A549 (cell line): ENCODE results near the gene TNFRSF19. TPM values are rescaled to one million over a fixed set of nuclear protein-coding genes. Genes with fewer than 3 reads are reported as not detected.

Experiments used
- ATAC-seq, 2 experiments: fragments of 200-7000 bp in 1 of 2; fragments of >200 bp in 1 of 2; cut with Nextera tagmentation in 1 of 2; cut with Tn5 transposase in 1 of 2; 3 replicates each; pipeline versions ENCODE4 v1.8.0 to v1.9.1; 2018 to 2020; ENCODE audit warnings: mild to moderate bottlenecking in 1 of 2, moderate library complexity in 1 of 2
- CTCF ChIA-PET: fragments of 300-600 bp; sonication (Branson Sonifier 250); formaldehyde crosslinking; extraction: SDS; loops from one replicate; lab custom pipeline; 2021; ENCODE audit warnings: antibody characterized with exemption, inconsistent platforms; lab: Yijun Ruan, JAX
- POLR2A ChIA-PET: fragments of 350-600 bp; formaldehyde crosslinking; extraction: SDS; loops from one replicate; lab custom pipeline; 2021; ENCODE audit warnings: antibody characterized with exemption, inconsistent platforms; lab: Yijun Ruan, JAX
- DNase-seq, 2 experiments: peaks; one replicate each; pipeline versions ENCODE4 v3.0.0 to v3.0.0-alpha.2; 2011 to 2016; ENCODE audit warnings: low read depth in 1 of 2, low spot score in 1 of 2
- FAIRE-seq: peaks from 2 replicates; lab custom pipeline; 2011; peaks lifted over from hg19 to GRCh38; lab: Jason Lieb, UNC
- H3K27ac ChIP-seq, 2 experiments: fragments of >200 bp; sonication (Bioruptor Twin); formaldehyde crosslinking; 3 replicates each; pipeline ENCODE4 v1.5.1; 2016 to 2017
- H3K4me1 ChIP-seq: fragments of >200 bp; sonication (Bioruptor Twin); formaldehyde crosslinking; 3 replicates; pipeline ENCODE4 v1.6.1; 2016
- H3K4me2 ChIP-seq: fragments of >200 bp; sonication (Bioruptor Twin); formaldehyde crosslinking; 3 replicates; pipeline ENCODE4 v1.6.1; 2016
- H3K4me3 ChIP-seq: fragments of >200 bp; sonication (Bioruptor Twin); formaldehyde crosslinking; 3 replicates; pipeline ENCODE4 v1.5.1; 2016
- H3K9me3 ChIP-seq: fragments of >200 bp; sonication (Bioruptor Twin); formaldehyde crosslinking; 3 replicates; pipeline ENCODE4 v1.6.1; 2016
- BHLHE40 ChIP-seq: IDR thresholded peaks from 2 replicates; pipeline ENCODE4 v1.6.1; 2012; ENCODE audit warnings: low read depth, low read length, inconsistent platforms
- CHD2 ChIP-seq: fragments of 150-350 bp; IDR thresholded peaks from 2 replicates; pipeline ENCODE4 v1.6.1; 2014; ENCODE audit warnings: low read length; ENCODE audit not compliant: partially characterized antibody
- CHD4 ChIP-seq: fragments of 200-600 bp; sonication (generic); IDR thresholded peaks from 2 replicates; pipeline ENCODE4 v1.6.1; 2016; ENCODE audit warnings: antibody characterized with exemption, mild to moderate bottlenecking, borderline replicate concordance
- EP300 ChIP-seq, 2 experiments: fragments of >200 bp; sonication (Bioruptor Twin); formaldehyde crosslinking; IDR thresholded peaks; 2 replicates in 1 of 2; 3 replicates in 1 of 2; pipeline ENCODE4 v1.6.1; 2016 to 2017
- ESRRA ChIP-seq: fragments of 150-350 bp; IDR thresholded peaks from 2 replicates; pipeline ENCODE4 v1.6.1; 2014; ENCODE audit warnings: mild to moderate bottlenecking, low read length, borderline replicate concordance
- FOXS1 ChIP-seq: fragments of 250-450 bp; sonication (Bioruptor Pico); IDR thresholded peaks from 2 replicates; pipeline ENCODE4 v1.5.0; 2020; ENCODE audit warnings: mild to moderate bottlenecking, moderate library complexity
- HDAC2 ChIP-seq: fragments of 200-600 bp; sonication (generic); IDR thresholded peaks from 2 replicates; pipeline ENCODE4 v1.6.1; 2016
- KDM5A ChIP-seq: fragments of 200-600 bp; sonication (generic); IDR thresholded peaks from 2 replicates; pipeline ENCODE4 v1.6.1; 2016; ENCODE audit warnings: antibody characterized with exemption, mild to moderate bottlenecking
- MAFK ChIP-seq: fragments of 450-650 bp; IDR thresholded peaks from 2 replicates; pipeline ENCODE4 v1.6.1; 2014; ENCODE audit not compliant: partially characterized antibody
- MAX ChIP-seq: IDR thresholded peaks from 2 replicates; pipeline ENCODE4 v1.6.1; 2012
- MYC ChIP-seq: IDR thresholded peaks from 2 replicates; pipeline ENCODE4 v1.6.1; 2012; ENCODE audit warnings: mild to moderate bottlenecking, inconsistent platforms, low read length, improper control_type of control experiment, borderline replicate concordance
- NFE2L2 ChIP-seq: fragments of 150-350 bp; conservative IDR thresholded peaks from 2 replicates; pipeline ENCODE4 v1.6.1; 2014; ENCODE audit warnings: low read length
- PHF8 ChIP-seq: fragments of 200-600 bp; sonication (generic); IDR thresholded peaks from 2 replicates; pipeline ENCODE4 v1.6.1; 2016; ENCODE audit warnings: low read depth, mild to moderate bottlenecking, antibody characterized with exemption, moderate library complexity, borderline replicate concordance
- RFX5 ChIP-seq: fragments of 450-650 bp; IDR thresholded peaks from 2 replicates; pipeline ENCODE4 v1.7.1; 2014; ENCODE audit warnings: antibody characterized with exemption, mild to moderate bottlenecking, moderate library complexity
- SMC3 ChIP-seq: fragments of >200 bp; sonication (Bioruptor Twin); formaldehyde crosslinking; IDR thresholded peaks from 3 replicates; pipeline ENCODE4 v1.6.1; 2018; ENCODE audit warnings: inconsistent platforms
- TFCP2L1 ChIP-seq: fragments of 250-450 bp; sonication (Bioruptor Pico); IDR thresholded peaks from 2 replicates; pipeline ENCODE4 v1.5.0; 2021; ENCODE audit warnings: mild to moderate bottlenecking
- ZC3H11A ChIP-seq: fragments of 450-650 bp; IDR thresholded peaks from 2 replicates; pipeline ENCODE4 v1.6.1; 2014; ENCODE audit warnings: antibody characterized with exemption, mild to moderate bottlenecking
- ZNF302 ChIP-seq: fragments of 250-450 bp; sonication (Bioruptor Pico); IDR thresholded peaks from 2 replicates; pipeline ENCODE4 v1.9.0; 2021; ENCODE audit warnings: inconsistent platforms, mild to moderate bottlenecking, moderate library complexity
- WGBS: methylation state at CpG from one replicate; pipeline ENCODE4 v1.1.6; 2017; ENCODE audit errors: missing lambda C conversion rate; 5-methylcytosine and 5-hydroxymethylcytosine counted together
- polyA plus RNA-seq, 4 experiments: library from polyadenylated mRNA; depleted of rRNA in 3 of 4; stranded (reverse); fragments of >200 nt; fragmentation: RNase III in 1 of 4; extraction: RNeasy Plus Mini Kit Qiagen cat#74134 plus additional on column Dnase treatment in 1 of 4; gene quantifications; 2 replicates in 3 of 4; 3 replicates in 1 of 4; pipeline ENCODE4 v1.2.3, GENCODE V29; 2011 to 2017
- TF ChIP-seq, protein P1 (sequence below): fragments of 250-450 bp; sonication (Bioruptor Pico); IDR thresholded peaks from 2 replicates; pipeline ENCODE4 v1.5.0; 2020; ENCODE audit warnings: low read depth, mild to moderate bottlenecking, moderate library complexity
- TF ChIP-seq, protein P2 (sequence below): fragments of 200-600 bp; sonication (generic); IDR thresholded peaks from 2 replicates; pipeline ENCODE4 v1.6.1; 2016; ENCODE audit warnings: antibody characterized with exemption, mild to moderate bottlenecking, moderate library complexity

The TNFRSF19 gene
- polyA plus RNA-seq, 2 of the 4 experiments (the other 2 are of a cell fraction) = 1.2 to 1.9 TPM

DNA sequence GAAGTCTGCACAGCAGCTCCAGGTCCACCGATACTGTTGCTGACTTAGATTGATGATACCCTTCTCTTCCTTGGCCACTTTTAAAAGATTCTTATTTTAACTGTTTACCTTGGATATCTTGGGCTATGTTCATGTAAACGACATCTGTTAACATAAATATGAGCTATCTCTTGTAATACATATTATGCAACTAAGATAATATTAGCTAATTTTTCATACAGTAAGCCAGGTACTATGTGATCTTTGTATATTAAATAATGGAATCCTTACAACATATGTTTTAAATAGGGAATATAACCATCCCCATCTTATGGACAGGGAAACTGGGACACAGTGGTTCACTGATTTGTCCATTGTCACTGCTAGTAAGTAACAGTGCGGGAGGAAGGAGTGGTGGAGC, 37.9 kb downstream of the TNFRSF19 start (continued):
- TF ChIP-seq, protein P1, sequence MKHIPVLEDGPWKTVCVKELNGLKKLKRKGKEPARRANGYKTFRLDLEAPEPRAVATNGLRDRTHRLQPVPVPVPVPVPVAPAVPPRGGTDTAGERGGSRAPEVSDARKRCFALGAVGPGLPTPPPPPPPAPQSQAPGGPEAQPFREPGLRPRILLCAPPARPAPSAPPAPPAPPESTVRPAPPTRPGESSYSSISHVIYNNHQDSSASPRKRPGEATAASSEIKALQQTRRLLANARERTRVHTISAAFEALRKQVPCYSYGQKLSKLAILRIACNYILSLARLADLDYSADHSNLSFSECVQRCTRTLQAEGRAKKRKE (CRISPR knock-in tag) = no peak
- TF ChIP-seq FOXS1 (CRISPR knock-in tag) = no peak
- no peak for TF ChIP-seq BHLHE40
- TF ChIP-seq CHD2 = no peak
- TF ChIP-seq ZNF302 (CRISPR knock-in tag) = no peak
- TF ChIP-seq, protein P2, sequence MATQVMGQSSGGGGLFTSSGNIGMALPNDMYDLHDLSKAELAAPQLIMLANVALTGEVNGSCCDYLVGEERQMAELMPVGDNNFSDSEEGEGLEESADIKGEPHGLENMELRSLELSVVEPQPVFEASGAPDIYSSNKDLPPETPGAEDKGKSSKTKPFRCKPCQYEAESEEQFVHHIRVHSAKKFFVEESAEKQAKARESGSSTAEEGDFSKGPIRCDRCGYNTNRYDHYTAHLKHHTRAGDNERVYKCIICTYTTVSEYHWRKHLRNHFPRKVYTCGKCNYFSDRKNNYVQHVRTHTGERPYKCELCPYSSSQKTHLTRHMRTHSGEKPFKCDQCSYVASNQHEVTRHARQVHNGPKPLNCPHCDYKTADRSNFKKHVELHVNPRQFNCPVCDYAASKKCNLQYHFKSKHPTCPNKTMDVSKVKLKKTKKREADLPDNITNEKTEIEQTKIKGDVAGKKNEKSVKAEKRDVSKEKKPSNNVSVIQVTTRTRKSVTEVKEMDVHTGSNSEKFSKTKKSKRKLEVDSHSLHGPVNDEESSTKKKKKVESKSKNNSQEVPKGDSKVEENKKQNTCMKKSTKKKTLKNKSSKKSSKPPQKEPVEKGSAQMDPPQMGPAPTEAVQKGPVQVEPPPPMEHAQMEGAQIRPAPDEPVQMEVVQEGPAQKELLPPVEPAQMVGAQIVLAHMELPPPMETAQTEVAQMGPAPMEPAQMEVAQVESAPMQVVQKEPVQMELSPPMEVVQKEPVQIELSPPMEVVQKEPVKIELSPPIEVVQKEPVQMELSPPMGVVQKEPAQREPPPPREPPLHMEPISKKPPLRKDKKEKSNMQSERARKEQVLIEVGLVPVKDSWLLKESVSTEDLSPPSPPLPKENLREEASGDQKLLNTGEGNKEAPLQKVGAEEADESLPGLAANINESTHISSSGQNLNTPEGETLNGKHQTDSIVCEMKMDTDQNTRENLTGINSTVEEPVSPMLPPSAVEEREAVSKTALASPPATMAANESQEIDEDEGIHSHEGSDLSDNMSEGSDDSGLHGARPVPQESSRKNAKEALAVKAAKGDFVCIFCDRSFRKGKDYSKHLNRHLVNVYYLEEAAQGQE = no peak
- no peak for TF ChIP-seq TFCP2L1 (CRISPR knock-in tag)
- no peak for TF ChIP-seq CHD4
- TF ChIP-seq EP300 (IDR thresholded peaks at IDR 0.05) = no peak
- TF ChIP-seq ESRRA = no peak
- TF ChIP-seq SMC3 = no peak
- no peak for TF ChIP-seq MYC
- TF ChIP-seq, all 56 proteins: peak for 0

DNA sequence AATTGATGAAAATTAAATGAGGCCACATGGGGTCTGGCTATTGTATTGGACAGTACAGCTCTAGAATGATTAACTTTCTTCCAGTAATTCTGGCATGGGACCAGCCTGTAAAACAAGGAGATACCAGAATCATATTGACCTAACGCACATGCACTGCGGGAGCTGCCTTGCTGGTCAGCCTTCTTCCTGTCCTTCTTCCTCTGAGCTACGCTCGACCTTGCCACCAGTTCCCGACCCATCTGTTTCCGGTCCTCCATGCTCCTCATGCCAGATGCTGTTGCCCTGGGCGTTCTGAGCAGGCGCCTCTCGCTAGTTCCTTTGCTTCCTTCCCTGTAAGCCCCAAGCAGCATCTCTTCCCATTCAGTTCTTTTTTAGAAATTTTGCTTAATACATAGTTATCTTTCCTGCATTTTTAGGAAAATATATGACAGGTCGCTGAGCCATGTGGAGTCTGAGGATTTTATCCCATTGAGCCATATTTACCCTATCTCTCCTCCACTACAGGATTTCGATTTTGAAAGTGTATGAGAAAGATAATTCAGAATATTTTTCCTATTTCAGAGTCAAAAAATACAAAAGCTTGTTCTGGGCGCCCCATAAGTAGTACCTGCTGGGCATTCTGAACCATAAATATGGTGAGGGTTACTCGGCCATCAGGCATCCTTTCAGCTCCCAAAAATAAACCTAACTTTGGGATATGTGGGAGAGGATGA, 38.6 kb downstream of the TNFRSF19 start:
- H3K4me2 ChIP-seq = no peak overlapping the region
- peaks cover 8% of the 10 kb centered on the region; the same call in 2 of the 3 replicates for H3K4me1 ChIP-seq
- H3K27ac ChIP-seq = no peak overlapping the region
- no peak for TF ChIP-seq ESRRA
- no peak for TF ChIP-seq HDAC2
- TF ChIP-seq CHD2 = no peak
- TF ChIP-seq RFX5 = no peak
- TF ChIP-seq ZC3H11A = no peak
- no peak for TF ChIP-seq MYC
- TF ChIP-seq ZNF302 (CRISPR knock-in tag) = no peak
- TF ChIP-seq PHF8 = no peak
- TF ChIP-seq MAX = no peak
- TF ChIP-seq, all 56 proteins: peak for 0
- Histone ChIP-seq H3K9me3 (no peaks in the 10 kb centered on the region), H3K4me3 (no peak overlapping the region)
- ATAC-seq = no peak
- ChIA-PET POLR2A (no interaction called here), CTCF (interaction anchor here (0.6 to 1.9 kb wide), 3 partner anchors 12 to 131 kb away, joined by 3 to 5 read pairs (median 3); no protein-coding TSS in a partner anchor)
- DNase-seq = no peak
- WGBS = 76% methylated on average over 13 of the region's 13 CpGs
- FAIRE-seq = no peak

- peaks cover 8% of the 10 kb centered on the region; the same call in 2 of the 3 replicates for H3K4me1 ChIP-seq
- POLR2A ChIA-PET = no interaction called here
- no peak overlapping the region for H3K27ac ChIP-seq
- ATAC-seq = no peak
- WGBS = 89% methylated on average over 7 of the region's 7 CpGs
- H3K9me3 ChIP-seq = no peaks in the 10 kb centered on the region
- no peak overlapping the region for H3K4me2 ChIP-seq
- CTCF ChIA-PET = interaction anchor here (0.6 kb wide), 1 partner anchor 131 kb away, joined by 3 read pairs; no protein-coding TSS in a partner anchor
- TF ChIP-seq CHD4 (no peak), NFE2L2 (no peak), MAX (no peak), MAFK (no peak), KDM5A (no peak), HDAC2 (no peak)
- TF ChIP-seq, all 56 proteins: peak for 0
- FAIRE-seq (no peak), DNase-seq (no peak)
- no peak overlapping the region for H3K4me3 ChIP-seq
Measured at GRCh38 chr13:23609414-23609760, 39.2 kb downstream of the TNFRSF19 start.
